Measurements from ENCODE around the gene ALKBH6.

ALKBH6 gene

GRCh38 chr19:35991731-35992450, 22.1 kb downstream of the ALKBH6 start:
- ATAC-seq: no peak
- TF ChIP-seq SNAI2 (CRISPR knock-in tag; IDR thresholded peaks at IDR 0.05) (no peak), PATZ1 (CRISPR knock-in tag; IDR thresholded peaks at IDR 0.05; ENCODE audit: borderline replicate concordance) (no peak), OSR1 (CRISPR knock-in tag; IDR thresholded peaks at IDR 0.05) (no peak), ZFP30 (CRISPR knock-in tag; IDR thresholded peaks at IDR 0.05) (no peak)
- TF ChIP-seq, protein P1, sequence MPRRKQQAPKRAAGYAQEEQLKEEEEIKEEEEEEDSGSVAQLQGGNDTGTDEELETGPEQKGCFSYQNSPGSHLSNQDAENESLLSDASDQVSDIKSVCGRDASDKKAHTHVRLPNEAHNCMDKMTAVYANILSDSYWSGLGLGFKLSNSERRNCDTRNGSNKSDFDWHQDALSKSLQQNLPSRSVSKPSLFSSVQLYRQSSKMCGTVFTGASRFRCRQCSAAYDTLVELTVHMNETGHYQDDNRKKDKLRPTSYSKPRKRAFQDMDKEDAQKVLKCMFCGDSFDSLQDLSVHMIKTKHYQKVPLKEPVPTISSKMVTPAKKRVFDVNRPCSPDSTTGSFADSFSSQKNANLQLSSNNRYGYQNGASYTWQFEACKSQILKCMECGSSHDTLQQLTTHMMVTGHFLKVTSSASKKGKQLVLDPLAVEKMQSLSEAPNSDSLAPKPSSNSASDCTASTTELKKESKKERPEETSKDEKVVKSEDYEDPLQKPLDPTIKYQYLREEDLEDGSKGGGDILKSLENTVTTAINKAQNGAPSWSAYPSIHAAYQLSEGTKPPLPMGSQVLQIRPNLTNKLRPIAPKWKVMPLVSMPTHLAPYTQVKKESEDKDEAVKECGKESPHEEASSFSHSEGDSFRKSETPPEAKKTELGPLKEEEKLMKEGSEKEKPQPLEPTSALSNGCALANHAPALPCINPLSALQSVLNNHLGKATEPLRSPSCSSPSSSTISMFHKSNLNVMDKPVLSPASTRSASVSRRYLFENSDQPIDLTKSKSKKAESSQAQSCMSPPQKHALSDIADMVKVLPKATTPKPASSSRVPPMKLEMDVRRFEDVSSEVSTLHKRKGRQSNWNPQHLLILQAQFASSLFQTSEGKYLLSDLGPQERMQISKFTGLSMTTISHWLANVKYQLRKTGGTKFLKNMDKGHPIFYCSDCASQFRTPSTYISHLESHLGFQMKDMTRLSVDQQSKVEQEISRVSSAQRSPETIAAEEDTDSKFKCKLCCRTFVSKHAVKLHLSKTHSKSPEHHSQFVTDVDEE (CRISPR knock-in tag; IDR thresholded peaks at IDR 0.05): no peak

DNA sequence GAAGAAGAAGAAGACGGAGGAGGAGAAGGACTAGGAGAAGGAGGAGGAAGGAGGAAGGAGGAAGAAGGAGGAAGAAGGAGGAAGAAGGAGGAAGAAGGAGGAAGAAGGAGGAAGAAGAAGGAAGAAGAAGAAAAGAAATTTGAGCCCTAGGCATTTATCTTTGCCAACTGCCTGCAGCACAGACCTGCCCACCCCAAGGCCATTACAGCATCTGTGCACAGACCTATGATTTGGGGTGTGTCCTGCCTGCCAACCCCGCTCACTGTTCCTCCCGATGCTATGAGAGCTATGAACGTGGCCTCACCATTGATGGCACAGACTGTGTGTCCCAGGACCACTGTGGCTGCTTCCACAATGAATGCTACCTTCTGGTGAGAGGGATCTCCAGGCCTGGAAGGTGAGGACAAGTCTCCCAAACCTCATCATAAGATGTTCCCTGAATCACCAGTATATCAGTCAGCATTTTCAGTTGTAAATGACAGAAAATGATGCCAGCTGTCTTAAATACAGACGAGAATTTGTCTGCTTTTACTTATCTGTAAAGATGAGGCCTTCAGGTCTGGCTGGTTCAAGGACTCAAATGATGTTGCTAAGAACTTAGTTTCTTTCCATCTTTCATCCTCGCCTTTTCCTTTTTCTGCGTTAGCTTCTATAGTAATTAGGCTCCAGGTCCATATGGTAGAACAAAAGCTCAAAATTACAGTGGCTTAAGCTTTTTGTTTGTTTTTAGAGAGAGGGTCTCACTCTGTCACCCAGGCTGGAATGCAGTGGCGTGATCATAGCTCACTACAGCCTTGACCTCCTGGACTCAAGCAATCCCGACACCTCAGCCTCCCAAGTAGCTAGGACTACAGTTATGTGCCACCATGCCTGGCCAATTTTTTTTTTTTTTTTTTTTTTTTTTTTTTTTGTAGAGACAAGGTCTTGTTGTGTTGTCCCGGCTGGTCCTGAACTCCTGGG, 23.0 kb downstream of the ALKBH6 start:
- TF ChIP-seq ZNF8 (CRISPR knock-in tag; IDR thresholded peaks at IDR 0.05) (no peak), RARB (CRISPR knock-in tag; IDR thresholded peaks at IDR 0.05) (no peak), TOX (CRISPR knock-in tag; IDR thresholded peaks at IDR 0.05; ENCODE audit: borderline replicate concordance) (no peak), CSDC2 (CRISPR knock-in tag; IDR thresholded peaks at IDR 0.05) (no peak), GLIS3 (CRISPR knock-in tag; IDR thresholded peaks at IDR 0.05) (no peak), PATZ1 (CRISPR knock-in tag; IDR thresholded peaks at IDR 0.05; ENCODE audit: borderline replicate concordance) (no peak), BACH2 (CRISPR knock-in tag; IDR thresholded peaks at IDR 0.05; ENCODE audit: borderline replicate concordance) (no peak), ZC3H10 (CRISPR knock-in tag; IDR thresholded peaks at IDR 0.05) (no peak), ZFP30 (CRISPR knock-in tag; IDR thresholded peaks at IDR 0.05) (no peak), SNAI2 (CRISPR knock-in tag; IDR thresholded peaks at IDR 0.05) (no peak)
- TF ChIP-seq, protein P2, sequence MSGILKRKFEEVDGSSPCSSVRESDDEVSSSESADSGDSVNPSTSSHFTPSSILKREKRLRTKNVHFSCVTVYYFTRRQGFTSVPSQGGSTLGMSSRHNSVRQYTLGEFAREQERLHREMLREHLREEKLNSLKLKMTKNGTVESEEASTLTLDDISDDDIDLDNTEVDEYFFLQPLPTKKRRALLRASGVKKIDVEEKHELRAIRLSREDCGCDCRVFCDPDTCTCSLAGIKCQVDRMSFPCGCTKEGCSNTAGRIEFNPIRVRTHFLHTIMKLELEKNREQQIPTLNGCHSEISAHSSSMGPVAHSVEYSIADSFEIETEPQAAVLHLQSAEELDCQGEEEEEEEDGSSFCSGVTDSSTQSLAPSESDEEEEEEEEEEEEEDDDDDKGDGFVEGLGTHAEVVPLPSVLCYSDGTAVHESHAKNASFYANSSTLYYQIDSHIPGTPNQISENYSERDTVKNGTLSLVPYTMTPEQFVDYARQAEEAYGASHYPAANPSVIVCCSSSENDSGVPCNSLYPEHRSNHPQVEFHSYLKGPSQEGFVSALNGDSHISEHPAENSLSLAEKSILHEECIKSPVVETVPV (CRISPR knock-in tag; IDR thresholded peaks at IDR 0.05): no peak
- no peak for ATAC-seq

- no peak for TF ChIP-seq ZC3H10 (CRISPR knock-in tag; IDR thresholded peaks at IDR 0.05)
- no peak for TF ChIP-seq ISL1 (CRISPR knock-in tag; IDR thresholded peaks at IDR 0.05)
- no peak for TF ChIP-seq ZNF70 (CRISPR knock-in tag; IDR thresholded peaks at IDR 0.05)
- TF ChIP-seq PATZ1 (CRISPR knock-in tag; IDR thresholded peaks at IDR 0.05; ENCODE audit: borderline replicate concordance): no peak
- no peak for TF ChIP-seq ZFP3 (CRISPR knock-in tag; IDR thresholded peaks at IDR 0.05)
- TF ChIP-seq ZNF565 (CRISPR knock-in tag; conservative IDR thresholded peaks at IDR 0.05; ENCODE audit: low read depth): no peak
- no peak for TF ChIP-seq OSR1 (CRISPR knock-in tag; IDR thresholded peaks at IDR 0.05)
- ATAC-seq: no peak
Observed at GRCh38 chr19:35990156-35990555, 23.9 kb downstream of the ALKBH6 start.

Measured in SK-N-SH treated with all-trans-retinoic acid at 6 μM for 48 hours (cell line).